Activated T-cell treated with anti-CD3 and anti-CD28 coated beads for 1 hour (primary cell): Measurements from ENCODE around the gene GYPC.
"Not testable (repeated sequence)": the region's sequence is repeated elsewhere in the genome, so short reads cannot be mapped to it uniquely, and the experiment has no call there.

ENCODE experiments used
- DNase-seq: peaks from one replicate; pipeline ENCODE4 v3.0.0-alpha.2; 2020; ENCODE audit warnings: low read depth

The GYPC gene, protein sequence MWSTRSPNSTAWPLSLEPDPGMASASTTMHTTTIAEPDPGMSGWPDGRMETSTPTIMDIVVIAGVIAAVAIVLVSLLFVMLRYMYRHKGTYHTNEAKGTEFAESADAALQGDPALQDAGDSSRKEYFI

DNA sequence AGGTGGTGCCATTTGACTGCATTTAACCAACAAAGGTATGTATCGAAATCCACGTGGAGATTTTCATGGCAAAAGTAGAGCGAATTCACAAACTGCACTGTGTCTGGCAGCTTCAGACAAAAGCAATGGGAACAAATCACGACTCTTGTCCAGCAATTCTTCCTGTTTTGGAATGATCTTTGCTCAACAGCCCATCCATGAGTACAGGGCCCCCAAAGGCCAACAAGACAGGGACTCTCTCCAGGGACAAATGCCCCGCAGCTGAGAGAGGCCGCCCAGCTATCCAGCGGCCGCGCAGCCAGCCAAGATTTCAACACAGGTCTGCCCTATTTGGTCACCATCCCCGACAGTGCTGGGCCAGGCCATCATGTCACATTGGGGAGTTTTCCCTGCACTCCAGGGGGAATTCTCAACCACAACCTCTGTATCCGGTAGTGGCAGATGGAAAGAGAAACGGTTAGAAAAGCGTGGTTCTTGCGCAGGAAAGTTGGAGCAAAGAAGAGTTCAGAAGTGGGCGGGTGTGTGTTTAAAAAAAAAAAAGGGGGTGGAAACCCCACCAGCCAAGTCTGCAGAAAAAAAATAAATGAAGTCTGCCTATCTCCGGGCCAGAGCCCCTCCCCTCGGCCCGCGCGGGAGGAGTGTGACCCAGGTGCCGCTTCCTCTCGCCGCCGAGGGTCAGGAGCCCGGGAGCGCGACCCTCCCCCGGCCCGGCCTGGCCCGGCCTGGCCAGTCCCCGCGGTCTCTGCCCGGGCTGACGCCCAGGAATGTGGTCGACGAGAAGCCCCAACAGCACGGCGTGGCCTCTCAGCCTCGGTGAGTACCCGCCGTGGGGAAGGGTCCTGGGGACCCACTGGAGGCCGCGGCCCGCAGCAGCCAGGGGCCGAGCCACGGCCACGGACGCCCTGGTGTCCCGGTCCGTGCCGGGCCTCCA is at the start of gene GYPC:
Gene GYPC (plus strand): TSS at position 659 of the 931 bp plus-strand sequence. CDS start 106 bp downstream, at position 765.
- DNase-seq, result no peak

DNA sequence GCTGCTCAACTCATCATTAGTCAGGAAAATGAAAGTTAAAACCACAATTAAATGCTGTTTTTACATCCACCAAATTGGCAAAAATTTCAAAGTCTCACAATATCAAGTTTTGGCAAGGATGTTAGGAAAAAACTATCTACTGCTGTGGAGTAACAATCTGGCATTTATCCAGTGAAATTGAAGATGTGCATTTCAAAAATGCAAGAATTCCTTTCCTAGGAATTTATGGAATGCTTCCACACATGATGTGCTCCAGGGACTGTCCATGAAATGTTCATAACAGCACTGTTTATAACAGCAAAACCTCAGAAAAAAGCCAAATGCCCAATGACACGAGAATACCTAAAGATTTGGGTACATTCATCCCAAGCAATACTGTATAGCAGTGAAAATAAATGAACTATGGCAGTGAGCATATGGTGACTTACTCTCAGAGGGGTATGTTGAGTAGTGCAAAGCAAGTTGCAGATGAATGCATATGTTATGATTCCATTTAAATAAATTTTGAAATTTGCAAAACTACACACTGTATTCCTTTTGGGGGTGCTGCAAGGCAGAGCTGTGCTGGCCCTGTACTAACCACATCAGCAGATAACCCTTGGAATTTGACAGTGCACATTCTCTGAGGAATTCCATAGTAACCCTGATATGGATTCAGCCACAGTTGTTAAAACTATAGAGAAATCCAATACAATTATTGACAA is 41.3 kb upstream of the GYPC start:
- no peak for DNase-seq

DNA sequence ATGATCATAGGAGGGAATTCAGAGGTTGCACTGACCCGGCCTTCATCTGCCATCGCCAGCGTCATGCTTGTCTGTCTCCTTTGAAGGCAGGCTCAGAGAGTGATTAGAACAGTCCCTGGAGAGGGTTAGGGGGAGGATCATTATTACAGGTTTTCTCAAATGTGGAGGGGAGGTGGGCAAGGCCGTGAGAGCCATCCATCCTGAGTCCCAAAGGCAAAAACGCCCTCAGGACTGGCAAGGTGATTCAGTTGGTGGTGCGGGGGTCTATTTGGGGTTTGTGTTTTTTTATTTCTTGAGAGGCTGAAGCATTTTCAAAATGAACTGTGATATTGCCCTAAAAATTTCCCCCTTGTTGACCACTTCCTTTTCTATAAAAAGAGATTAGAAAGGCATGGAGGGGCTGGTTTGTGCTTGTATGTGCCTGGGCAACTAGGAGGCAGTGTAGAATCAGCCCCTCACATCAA is 39.3 kb upstream of the GYPC start:
- DNase-seq, result no peak

DNA sequence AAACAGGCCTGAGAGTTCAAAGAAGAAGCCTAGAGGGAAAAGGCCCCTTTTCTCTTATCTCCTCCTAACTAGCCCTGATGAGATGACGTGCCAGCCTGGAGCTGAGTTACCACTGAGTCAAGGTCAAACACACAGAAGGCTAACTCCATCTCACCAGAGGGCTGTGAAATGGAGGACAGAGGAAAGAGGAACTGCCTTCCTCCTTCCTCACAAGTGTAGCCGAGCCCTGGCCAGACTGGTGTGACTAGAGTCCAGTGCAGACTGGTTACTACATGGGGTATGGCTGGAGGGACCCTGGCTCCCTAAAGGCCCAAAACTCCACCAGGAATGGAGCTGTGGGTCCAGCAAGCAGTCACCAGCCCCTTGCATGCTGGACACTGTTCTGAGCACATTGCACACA is 35.7 kb upstream of the GYPC start:
- no peak for DNase-seq

DNA sequence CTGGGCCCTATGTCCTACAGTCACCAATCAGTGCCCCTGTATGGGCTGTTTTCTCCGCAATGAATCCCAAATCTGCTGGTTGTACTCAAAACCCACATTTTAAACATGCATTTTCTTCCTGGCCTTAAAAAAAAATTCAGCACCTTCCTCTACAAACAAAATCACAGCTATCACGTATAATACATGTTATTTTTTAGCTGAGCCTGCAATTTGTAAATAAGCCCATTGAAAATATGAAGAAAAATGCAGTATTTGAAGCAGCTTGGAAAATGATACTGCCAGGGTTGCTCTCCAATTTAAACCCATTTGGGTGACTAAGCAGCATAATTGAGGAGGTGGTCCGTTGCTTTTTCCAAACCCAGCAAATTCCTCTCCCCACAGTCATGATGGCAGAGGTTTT is 33.0 kb upstream of the GYPC start:
- no peak for DNase-seq

DNA sequence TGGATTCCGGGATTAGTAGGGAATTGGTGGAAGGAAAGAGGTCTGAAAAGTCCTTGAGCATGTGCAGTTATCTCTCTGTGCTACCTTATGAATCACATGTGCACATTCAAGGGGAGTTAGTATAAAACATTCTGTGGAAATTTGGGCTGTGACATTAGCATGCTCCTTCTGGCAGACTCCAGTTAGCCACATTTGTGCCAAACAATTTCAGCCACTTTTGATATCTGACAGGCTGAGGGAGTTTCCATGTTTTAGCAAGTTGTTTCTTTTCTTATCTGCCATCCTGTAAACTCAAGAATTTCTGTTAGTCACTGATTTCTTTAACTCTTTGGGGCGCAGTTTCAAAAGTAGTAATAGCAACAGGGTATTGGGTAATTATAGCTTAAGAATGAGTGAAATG is 28.3 kb upstream of the GYPC start:
- no peak for DNase-seq

DNA sequence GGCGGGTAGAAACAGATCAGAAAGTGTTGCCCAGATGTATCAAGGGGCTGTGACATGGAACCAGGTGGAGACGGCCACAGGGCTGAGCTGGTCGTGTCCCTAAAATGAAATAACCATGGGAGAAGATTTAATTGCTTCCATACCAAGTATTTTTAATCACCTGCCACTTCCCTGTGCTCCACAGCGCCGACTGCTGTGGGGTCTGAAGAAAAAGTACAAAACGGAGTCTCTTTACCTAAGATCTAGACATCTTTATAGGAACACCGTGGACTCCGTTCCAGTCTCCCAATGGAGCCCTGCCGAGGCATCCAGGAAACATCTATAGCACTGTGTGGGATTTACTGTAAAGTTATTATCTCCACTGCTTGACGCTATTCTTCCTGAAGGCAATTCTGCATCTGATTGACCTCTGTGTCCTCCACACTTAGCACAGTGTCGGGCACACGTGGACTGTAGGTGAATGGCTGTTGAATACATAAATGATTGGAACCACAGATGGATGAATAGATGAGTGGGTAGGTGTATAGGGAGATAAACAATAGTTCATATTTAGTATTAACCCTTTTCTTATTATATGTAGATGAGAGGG is 21.6 kb upstream of the GYPC start:
- DNase-seq, result peak; percentile 28

DNA sequence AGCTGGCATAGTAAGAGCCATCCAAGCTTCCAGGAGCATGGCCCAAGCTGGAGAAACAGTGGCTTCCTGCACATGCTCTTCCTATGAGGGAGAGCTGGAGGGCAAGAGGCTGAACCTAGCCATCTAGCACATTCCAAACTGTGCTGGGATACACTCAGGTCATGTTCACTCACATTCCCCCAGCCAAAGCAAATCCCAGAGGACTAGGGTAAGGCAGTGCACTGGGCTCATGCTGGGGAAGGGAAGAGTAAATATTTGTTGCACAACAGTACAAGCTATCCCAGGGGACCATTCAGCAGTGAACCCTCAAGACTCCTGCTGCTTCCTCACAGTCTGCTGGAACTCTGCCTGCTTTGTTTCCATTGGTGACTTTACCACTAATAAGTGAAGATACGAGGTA is 20.7 kb upstream of the GYPC start:
- no peak for DNase-seq

DNA sequence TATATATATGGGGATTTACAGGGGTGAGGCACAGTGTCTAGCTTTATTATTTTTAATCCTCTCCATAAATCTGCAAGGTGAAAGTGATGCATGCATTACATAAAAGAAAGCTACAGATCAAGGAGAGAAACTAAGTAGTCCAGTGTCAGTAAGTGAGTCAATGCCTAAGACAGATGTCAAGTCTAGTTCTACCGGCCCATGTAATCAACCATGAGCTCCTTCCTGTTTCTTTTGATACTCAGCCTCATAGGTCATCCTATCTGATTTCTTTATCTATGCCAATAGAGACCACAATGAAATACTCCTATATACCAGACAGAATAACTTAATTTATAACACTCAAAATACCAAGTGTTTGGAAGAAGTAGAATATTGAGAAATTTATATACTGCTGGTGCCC is 20.2 kb upstream of the GYPC start:
- DNase-seq, result no peak

DNA sequence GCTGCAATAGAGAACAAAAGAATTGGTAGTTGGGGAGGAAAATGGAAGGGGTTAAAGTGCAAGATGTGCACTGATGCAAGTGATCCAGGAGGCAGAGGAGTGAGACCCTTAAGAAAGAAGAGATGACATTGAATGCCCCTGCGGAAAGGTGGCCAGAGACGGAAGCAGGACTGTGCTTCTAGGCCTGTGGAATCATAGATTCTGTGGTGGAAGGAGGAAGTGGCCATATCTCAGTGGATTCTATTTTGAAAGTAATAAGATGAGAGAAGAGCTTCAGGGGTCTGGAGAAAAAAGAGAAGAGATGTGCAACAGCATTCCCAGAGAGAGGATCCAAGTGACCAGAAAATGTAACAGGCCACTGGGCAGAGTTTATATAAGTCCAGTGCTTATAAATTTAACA is 18.6 kb upstream of the GYPC start:
- DNase-seq, result no peak

DNA sequence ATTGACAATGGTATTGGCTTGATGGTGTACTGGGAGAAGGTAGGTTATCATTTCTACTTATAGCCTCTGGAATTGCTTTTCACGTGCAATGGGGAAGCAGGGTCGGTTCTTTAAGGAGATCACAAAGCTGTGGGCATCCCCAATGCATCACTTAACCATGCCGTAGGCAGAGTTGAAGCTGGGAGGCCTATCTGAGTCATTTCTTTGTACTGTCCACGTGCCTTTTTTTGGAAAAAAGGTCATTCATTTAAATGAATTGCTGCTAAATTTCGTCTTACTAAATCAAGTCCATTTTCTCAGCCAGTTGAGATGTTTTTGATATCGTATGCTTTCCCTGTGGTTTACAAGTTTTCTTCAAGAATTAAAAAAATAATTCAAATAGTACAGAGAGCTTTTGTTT is 17.2 kb upstream of the GYPC start:
- DNase-seq, result no peak

DNA sequence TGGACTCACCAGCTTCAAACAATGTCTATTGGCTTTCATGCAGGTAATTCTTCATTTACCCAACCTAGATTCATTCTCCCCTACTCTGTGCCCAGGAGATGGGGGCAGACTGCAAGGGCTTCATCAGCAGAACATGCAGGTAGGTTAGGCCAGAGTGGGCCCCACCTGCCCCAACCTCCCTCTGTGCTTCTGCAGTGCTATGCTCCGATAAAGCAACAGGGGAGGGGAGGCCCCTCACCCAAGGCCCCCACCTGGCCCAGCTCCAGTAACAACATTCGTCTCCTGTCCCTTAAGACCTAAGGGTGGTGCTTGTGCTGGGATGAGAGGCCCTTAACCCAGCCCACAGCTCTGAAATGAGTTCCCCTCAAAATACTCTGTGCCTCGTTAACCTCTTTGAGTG is 16.7 kb upstream of the GYPC start:
- no peak for DNase-seq

DNA sequence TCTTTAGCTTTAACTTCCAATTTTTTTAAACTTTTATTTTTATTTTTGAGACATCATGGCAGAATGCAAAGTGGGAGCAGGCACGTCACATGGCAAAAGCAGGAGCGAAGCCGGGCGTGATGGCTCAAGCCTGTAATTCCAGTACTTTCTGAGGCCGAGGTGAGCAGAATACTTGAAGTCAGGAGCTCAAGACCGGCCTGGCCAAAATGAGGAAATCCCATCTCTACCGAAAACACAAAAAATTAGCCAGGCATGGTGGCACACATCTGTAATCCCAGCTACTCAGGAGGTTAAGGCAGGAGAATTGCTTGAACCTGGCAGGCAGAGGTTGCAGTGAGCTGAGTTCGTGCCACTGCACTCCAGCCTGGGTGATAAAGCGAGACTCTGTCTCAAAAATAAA is 14.7 kb upstream of the GYPC start:
- DNase-seq, result not testable (repeated sequence)

DNA sequence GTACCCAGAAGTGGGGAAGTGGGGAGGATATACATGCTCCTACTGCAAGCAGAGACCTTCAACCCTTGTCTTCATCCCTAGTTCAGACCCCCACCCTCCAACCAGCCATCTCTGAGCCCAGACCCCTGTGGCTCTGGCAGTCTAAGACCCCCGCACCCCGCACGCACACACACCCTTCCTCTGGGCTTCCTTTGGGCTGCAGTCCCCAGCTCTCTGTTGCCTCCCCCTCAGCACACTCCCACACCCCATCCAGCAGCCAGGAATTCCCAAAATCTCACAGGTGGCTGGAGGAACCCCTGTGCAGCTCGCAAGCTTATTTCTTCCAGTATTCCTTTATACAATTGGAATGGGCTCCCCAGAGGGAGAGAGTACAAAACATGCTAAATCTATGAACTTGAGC is 13.9 kb upstream of the GYPC start:
- no peak for DNase-seq

DNA sequence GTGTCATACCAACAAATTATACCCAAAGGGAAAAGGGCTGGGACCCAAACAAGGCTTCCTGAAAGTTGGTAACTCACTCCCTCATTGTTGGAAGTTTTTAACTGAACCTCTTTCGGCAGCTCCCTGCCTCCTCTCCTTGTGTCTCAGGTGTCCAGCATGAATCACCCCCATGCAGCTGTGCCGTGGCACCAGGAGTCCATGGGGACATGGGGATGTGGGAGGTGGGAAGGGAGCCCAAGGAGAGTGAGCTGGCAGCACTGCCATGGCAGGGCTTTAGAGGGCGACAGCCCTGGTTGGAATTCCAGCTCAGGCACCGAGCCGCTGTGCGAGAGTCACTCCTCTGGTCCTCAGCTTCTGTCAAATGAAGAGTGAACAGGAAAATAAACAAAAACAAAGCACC is 12.5 kb upstream of the GYPC start:
- no peak for DNase-seq

DNA sequence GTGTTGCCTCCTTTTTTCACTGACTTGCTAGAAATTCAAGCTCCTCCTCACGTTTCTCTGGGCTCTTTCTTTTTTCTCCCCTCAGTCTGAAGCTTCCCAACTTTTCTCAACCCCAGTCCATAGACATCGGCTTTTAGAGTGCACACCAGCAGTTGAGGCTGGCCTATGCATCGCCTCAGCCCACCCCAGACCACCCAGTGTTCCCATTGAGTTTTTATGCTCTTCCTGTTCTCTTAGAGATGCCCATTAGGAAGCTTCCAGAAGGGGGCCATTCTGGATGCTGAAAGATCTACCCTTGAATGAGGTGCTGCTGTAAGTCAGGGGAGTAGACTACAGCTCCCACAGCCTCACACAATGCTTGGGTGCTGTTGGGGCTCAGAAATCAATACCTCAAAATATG is 12.0 kb upstream of the GYPC start:
- DNase-seq, result no peak

DNA sequence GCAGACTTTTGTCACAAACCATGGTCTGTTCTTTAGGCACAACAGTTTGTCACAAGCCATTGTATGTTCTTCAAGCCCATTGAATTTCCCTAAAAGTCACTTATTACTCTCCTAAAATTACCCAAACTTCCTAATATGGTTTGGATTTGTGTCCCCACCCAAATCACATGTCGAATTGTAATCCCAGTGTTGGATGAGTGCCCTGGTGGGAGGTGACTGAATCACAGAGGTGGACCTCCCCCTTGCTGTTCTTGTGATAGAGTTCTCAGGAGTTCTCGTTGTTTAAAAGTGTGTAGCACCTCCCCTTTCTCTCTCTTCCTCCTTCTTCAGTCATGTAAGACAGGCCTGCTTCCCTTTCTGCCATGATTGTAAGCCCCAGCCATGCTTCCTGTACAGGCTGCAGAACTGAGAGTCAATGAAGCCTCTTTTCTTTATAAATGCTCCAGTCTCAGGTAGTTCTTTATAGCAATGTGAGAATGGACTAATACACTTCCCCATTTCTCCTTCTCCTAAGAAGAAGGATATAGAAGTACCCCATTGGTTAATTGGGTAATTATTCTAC is 11.2 kb upstream of the GYPC start:
- no peak for DNase-seq

DNA sequence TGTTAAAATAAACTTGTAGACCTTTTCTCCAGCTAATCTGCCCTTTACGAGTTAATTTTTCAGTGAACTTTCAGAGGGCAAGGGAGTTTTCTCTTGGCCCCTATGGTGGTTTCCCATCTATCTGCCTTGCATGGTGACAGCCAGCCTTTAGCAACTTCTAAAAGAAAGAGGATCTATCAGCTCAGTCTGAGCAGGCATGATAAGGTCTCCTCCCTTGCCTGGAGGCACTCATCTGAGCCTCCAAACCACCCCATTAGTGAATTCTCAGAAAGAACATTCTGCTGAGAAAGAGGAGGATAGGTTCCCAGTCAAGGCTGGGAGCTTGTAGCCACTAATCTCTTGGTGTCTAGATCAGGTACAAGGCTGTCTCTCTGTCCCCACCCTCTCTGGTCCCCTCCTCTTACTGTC is 10.7 kb upstream of the GYPC start:
- no peak for DNase-seq

DNA sequence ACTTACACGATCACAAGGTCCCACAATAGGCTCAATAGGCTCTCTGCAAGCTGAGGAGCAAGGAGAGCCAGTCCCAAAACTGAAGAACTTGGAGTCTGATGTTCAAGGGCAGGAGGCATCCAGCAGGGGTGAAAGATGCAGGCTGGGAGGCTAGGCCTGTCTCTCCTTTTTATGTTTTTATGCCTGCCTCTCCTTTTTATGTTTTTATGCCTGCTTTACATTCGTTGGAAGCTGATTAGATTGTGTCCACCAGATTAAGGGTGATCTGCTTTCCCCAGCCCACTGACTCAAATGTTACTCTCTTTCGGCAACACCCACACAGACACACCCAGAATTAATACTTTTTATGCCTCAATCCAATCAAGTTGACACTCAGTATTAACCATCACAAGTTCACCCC is 9.9 kb upstream of the GYPC start:
- DNase-seq, result no peak

DNA sequence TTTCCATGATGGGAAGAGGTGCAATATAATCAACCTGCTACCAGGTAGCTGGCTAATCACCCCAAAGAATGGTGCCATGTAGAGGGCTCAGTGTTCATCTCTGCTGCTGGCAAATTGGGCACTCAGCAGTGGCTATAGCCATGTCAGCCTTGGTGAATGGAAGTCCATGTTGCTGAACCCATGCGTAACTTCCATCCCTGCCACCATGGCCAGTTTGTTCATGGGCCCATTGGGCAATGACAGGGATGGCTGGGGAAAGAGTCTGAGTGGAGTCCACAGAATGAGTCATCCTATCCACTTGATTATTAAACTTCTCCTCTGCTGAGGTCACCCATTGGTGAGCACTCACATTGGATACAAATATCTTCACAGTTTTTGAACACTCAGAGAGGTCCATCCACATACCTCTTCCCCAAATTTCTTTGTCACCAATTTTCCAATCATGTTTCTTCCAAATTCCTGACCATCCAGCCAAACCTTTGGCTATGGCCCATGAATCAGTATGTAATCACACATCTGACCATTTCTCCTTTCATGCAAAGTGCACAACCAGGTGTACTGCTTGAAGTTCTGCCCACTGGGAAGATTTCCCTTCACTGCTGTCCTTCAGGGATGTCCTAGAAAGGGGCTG is 8.1 kb upstream of the GYPC start:
- not testable (repeated sequence) for DNase-seq

DNA sequence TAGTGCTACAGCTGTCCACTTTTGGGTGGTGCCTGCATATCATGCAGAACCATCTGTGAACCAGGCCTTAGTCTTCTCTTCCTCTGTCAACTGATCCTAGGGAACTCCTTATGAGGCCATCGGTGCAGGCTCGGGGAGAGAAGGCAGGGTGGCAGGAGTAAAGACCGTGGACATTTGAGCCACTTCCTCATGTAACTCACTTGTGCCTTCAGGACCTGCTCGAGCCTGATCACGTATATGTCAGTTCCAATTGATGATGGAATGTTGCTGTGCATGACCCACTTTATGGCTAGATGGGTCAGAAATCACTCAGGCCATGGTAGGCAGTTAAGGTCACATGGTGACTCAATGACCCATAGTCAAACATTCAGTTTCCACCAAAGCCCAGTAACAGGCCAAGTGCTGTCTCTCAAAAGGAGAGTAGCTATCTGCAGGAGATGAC is 7.6 kb upstream of the GYPC start:
- not testable (repeated sequence) for DNase-seq

DNA sequence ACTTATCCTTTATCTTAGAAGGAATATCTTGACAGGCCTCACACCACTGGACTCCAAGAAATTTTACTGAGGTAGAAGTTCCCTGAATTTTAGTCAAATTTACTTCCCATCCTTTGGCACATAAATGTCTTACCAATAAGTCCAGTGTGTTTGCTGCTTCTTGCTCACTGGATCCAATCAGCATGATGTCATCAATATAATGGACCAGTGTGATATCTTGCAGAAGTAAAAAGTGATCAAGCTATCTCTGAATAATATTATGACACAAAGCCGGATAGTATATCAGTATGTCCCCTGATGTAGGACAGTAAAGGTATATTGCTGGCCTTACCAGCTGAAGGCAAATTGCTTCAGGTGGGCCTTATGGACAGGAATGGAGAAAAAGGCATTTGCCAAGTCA is 6.9 kb upstream of the GYPC start:
- DNase-seq, result no peak
